Renal cortical epithelial cell (primary cell): Measurements from ENCODE around the gene LENEP. TPM values are rescaled to one million over a fixed set of nuclear protein-coding genes. Genes with fewer than 3 reads are reported as not detected.

Experiments
- DNase-seq: peaks from one replicate; pipeline ENCODE4 v3.0.0-alpha.2; 2011; ENCODE audit warnings: low read depth
- total RNA-seq: library from RNA; depleted of rRNA; stranded (reverse); fragments of >200 nt; gene quantifications from 2 replicates; pipeline ENCODE4 v1.2.3, GENCODE V29; 2014

The LENEP gene
- total RNA-seq, 1 donor from 2014 or later = 0.60 TPM

DNA sequence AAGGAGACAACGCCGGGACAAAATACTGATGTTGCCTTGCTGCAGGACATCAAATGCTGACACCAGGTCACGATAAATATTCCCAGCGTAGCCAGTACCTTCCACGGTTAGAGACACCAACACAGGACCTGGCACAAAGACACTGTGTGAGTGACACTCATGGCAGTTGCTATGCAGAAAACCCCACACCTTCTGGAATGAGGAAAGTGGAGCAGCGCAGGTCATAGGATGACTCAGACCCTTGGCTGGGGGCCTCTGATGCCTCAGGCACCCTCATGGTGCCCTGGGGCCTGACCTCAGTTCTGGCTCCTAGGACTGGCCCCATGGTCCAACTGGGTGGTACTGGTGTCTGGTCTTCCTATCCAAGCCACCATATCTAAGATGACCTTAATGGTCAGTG is 33.2 kb downstream of the LENEP start:
- DNase-seq = peak; percentile 51

GRCh38 chr1:155029513-155030242 is 36.3 kb downstream of the LENEP start:
- DNase-seq = no peak

GRCh38 chr1:155030243-155030795 is 36.9 kb downstream of the LENEP start:
- DNase-seq = no peak

DNA sequence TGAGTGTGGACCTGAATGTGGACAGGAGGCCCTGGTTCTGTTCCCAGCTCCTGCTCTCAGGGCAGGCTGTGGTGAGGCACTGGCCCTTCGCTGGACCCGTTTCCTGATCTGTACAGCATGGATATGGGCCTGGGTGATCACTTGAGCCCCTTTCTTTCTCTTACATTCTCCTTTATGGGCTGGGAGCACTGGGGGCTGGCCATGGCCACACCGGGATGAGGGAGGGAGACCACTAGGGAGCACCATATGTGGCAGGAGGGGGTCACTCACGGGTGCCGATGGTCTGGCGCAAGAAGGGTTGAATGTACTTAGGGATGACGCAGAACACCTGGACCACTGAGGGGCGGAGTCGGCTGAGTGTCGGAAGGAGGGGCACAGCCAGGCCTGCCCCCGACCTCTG is 37.5 kb downstream of the LENEP start:
- DNase-seq = no peak

DNA sequence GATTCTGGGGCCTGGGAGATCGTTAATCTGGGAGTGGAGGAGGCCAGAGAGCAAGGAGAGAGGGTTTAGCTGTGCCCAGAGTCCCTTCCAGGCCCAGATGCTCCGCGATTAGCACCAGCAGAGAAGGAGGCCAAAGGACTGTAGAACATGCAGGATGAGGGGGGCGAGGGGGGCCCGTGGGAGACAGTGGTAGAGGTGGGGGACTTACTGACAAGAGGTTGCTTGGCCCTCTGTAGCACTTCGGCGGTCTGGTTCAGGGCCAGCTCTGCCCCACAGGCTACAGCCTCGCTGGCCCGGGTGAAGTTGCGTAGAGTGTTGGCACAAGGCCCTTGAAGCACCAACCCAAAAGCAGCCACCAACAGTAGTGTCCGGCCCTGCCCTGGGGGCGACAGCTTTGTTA is 39.5 kb downstream of the LENEP start:
- no peak for DNase-seq

DNA sequence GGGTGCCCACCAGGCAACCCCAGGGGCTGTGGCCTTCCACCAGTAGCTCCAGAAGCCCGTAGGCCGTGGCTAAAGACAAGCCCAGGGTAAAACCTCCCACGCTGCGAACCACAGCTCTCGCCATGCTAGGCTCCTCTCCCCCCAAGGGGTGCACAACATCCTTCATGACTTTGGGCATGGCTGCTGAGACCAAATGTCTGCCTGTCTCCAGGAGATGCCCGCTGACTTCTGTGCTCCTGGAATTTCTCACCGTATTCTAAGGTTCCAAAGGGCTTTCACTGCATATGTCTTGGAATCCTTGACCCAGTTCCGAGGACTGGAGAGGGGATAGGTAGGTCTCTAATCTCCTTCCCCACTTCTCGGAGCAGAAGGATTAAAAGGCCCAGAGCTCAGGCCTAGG is 40.1 kb downstream of the LENEP start, which contains the start of the genes DCST1 and DCST2:
Gene DCST1, plus strand, starts transcription at position 301 of the 400 bp plus-strand sequence. CDS start 213 bp downstream, outside the sequence.
Gene DCST2, minus strand, starts transcription at position 258 of the 400 bp plus-strand sequence. Its CDS starts 80 bp downstream, at position 178.
- DNase-seq = no peak

DNA sequence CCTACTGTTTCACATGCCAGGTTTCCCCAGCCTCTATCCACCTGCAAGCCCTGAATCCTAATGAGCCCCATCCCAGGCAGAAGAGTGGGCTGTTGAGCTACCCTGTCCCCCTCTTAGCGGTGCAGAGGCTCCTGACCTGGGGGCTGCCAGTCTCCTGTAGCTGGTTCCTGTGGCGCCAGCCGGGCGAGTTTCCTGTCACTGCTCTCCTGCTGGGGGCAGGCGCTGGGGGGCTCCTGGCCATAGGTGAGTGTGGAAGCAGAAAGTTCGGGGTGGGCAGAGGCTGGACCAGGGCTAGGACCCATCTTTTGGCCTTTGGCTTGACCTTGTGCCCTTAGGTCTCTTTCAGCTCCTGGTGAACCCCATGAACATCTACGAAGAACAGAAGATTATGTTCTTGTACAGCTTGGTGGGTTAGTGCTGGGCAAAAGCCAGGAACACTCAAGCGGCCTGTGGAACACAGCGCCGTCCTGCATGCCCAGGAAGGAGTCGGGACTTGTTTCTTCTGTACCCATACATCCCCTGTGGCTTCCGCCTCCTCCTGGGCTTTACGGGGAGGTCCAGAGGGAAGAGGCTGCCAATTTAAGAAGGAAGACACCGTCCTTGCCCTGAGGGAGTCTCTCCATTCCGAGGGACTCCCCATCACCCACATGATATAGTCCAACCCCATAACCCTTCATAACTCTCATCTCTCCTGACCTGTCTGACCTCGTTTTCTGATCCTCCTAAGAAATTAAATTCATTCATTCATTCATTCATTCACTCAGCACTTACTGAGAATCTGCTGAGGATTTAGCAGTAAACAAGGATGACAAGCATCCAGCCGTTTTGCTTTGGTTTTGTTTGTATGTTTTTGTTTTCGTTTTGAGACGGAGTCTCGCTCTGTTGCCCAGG is 41.2 kb downstream of the LENEP start:
- no peak for DNase-seq

GRCh38 chr1:155035936-155036335 is 42.5 kb downstream of the LENEP start:
- DNase-seq = no peak

DNA sequence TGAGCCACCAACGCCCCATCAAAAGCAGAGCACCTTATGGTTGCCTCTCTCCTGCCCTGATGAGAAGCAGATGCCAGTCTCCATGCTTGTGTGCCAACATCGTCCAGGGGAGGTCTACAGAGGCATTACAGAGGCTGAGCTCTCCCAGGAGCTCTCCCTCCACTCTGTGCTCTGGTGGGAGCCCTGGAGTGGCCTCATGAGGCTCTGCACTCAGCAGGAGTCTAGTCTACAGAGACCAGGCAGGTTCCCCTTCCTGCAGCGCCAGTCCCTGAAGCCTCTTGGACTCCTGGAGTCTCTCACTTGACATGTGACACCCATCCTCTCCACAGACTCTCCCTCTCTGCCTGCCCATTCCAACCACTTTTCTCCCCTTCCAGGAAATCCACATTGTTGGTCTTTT is 43.7 kb downstream of the LENEP start:
- no peak for DNase-seq

DNA sequence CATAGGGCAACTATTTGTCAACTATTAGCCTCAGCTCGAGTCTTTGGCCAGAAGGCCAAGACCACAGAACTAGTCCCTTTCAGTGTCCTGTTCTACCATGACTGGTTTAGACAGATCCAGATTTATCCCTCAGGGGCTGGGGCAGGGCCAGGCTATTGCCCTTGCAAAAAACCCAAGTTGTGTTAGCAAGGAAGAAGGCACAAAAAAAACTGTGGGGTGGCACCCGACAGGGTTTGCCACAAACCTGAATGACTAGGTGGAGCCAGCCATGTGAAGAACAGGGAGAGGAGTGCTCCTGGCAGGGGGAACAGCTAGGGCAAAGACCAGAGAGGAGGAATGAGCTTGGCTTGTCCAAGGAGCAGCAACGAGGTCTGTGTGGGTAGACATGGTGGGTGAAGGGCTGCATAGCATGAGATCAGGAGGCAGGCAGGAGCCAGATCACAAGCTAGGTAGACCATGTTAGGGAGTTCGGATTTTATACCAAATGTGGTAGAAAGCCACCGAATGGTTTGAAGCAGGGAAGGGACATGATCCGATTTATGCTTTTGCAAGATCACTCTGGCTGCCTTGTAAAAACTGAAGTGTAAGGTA is 44.6 kb downstream of the LENEP start:
- no peak for DNase-seq

DNA sequence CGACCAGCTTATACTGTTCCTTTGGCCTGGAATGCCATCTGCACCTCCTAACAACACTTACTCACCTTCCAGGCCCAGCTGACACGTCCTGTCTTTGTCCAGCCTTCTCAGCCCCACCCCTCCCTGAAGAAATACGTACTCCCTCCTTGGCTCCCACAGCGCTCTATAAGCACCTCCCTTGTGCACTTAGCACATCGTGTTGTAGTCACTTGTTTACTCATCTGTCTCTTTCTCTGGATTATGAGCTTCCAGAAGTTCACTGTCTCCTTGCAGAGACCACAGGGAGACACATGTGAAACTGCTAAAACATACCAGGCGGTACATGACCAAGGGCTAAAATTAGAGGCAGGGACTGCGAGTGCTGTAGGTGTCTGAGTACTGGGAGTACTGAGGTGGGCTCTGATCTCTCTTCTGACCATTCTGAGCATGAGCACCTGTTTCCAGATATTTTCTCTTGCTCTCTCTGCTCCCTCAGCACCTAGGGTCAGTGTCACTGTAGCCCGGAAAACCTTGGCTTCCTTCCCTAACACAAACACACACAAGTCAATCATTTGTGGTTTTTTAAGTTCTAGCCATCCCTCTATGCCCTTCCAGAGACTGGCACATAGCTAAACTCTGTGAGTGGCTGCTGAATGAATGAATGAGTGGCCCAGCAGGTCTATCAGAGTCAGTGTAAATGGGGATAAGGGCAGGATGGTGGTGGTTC is 45.4 kb downstream of the LENEP start:
- peak; percentile 54 for DNase-seq

DNA sequence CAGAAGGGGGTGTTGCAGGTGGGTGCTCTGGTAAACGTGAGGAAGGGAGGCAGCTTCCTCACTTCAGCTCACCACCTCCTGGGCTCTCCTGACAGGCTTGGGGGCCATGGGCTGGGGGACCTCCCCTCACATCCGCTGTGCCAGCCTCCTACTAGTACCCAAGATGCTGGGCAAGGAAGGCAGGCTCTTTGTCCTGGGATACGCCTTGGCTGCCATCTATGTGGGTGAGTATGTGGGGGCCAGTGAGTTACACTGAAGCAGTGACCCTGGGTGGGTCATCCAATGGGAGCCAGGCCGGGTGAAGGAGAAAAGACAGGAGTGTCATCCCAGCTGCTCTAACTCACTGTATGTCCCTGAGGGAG is 45.9 kb downstream of the LENEP start:
- DNase-seq = no peak

GRCh38 chr1:155040358-155041093 is 47.1 kb downstream of the LENEP start:
- DNase-seq = no peak

- DNase-seq = no peak
Measured at GRCh38 chr1:155042789-155043188, 49.4 kb downstream of the LENEP start.

- DNase-seq = no peak
Measured at GRCh38 chr1:155043301-155043702, 49.9 kb downstream of the LENEP start.

GRCh38 chr1:155043793-155044192 is 50.4 kb downstream of the LENEP start:
- DNase-seq = no peak

Other genes starting within 250 kb of the LENEP start
- gene KCNN3, start 123.3 kb upstream of the LENEP start, total RNA-seq = under 0.01 TPM in 1 of 2 replicates, not detected in the other
- 4.0 and 8.8 TPM in 2 replicates for gene PMVK, start 56.9 kb upstream of the LENEP start, total RNA-seq
- 81.3 and 141 TPM in 2 replicates for gene PBXIP1, start 37.5 kb upstream of the LENEP start, total RNA-seq
- 5.4 and 18.4 TPM in 2 replicates for gene PYGO2, start 31.8 kb upstream of the LENEP start, total RNA-seq
- 107 and 140 TPM in 2 replicates for gene SHC1, start 22.8 kb upstream of the LENEP start, total RNA-seq
- gene CKS1B, start 18.9 kb upstream of the LENEP start, total RNA-seq = 23.4 and 106 TPM in 2 replicates
- 21.6 and 32.5 TPM in 2 replicates for gene FLAD1, start 10.2 kb upstream of the LENEP start, total RNA-seq
- gene ZBTB7B, start 9.2 kb downstream of the LENEP start, total RNA-seq = 29.2 and 36.5 TPM in 2 replicates
- gene DCST2, start 40.2 kb downstream of the LENEP start, total RNA-seq = 0.05 TPM in 1 of 2 replicates, not detected in the other
- not detected in 2 replicates for gene DCST1, start 40.2 kb downstream of the LENEP start, total RNA-seq
- gene ADAM15, start 57.7 kb downstream of the LENEP start, total RNA-seq = 47.9 and 137 TPM in 2 replicates
- 9.5 and 12.5 TPM in 2 replicates for gene EFNA4, start 70.2 kb downstream of the LENEP start, total RNA-seq
- gene EFNA3, start 85.3 kb downstream of the LENEP start, total RNA-seq = 1.4 and 2.4 TPM in 2 replicates
- gene EFNA1, start 134.3 kb downstream of the LENEP start, total RNA-seq = 68.3 and 80.4 TPM in 2 replicates
- 16.7 and 63.0 TPM in 2 replicates for gene SLC50A1, start 142.3 kb downstream of the LENEP start, total RNA-seq
- gene DPM3, start 146.9 kb downstream of the LENEP start, total RNA-seq = 12.7 and 30.9 TPM in 2 replicates
- gene KRTCAP2, start 179.7 kb downstream of the LENEP start, total RNA-seq = 65.4 and 102 TPM in 2 replicates
- gene TRIM46, start 180.3 kb downstream of the LENEP start, total RNA-seq = 2.6 and 5.9 TPM in 2 replicates
- 21.7 and 52.9 TPM in 2 replicates for gene THBS3, start 214.3 kb downstream of the LENEP start, total RNA-seq
- gene MTX1, start 215.1 kb downstream of the LENEP start, total RNA-seq = 36.8 and 72.8 TPM in 2 replicates